Smooth muscle cell (in vitro differentiated cells): ENCODE results near the gene TAS1R2. TPM values are rescaled to one million over a fixed set of nuclear protein-coding genes. Genes with fewer than 3 reads are reported as not detected.

Experiments used
- DNase-seq: peaks from one replicate; lab custom pipeline; 2025; ENCODE audit not compliant: unreplicated experiment; lab: John Stamatoyannopoulos, UW
- H2AFZ ChIP-seq: fragments of 200-600 bp; sonication (generic); 2 replicates; pipeline ENCODE4 v1.6.0; 2016; ENCODE audit warnings: antibody characterized with exemption, low read depth, mild to moderate bottlenecking
- H3F3A ChIP-seq: fragments of 200-600 bp; sonication (generic); 2 replicates; pipeline ENCODE4 v1.6.0; 2017; ENCODE audit warnings: antibody characterized with exemption, low read depth
- H3K27ac ChIP-seq: fragments of 200-600 bp; sonication (generic); 2 replicates; pipeline ENCODE4 v1.5.1; 2016; ENCODE audit warnings: low read depth, mild to moderate bottlenecking
- H3K27me3 ChIP-seq: fragments of 200-600 bp; sonication (generic); 2 replicates; pipeline ENCODE4 v1.6.1; 2016; ENCODE audit warnings: low read depth, mild to moderate bottlenecking
- H3K36me3 ChIP-seq: fragments of 200-600 bp; sonication (generic); 2 replicates; pipeline ENCODE4 v1.5.1; 2016; ENCODE audit warnings: low read depth
- H3K4me1 ChIP-seq: fragments of 200-600 bp; sonication (generic); 2 replicates; pipeline ENCODE4 v1.5.1; 2016; ENCODE audit warnings: low read depth
- H3K4me2 ChIP-seq: fragments of 200-600 bp; sonication (generic); 2 replicates; pipeline ENCODE4 v1.6.0; 2016; ENCODE audit warnings: mild to moderate bottlenecking
- H3K4me3 ChIP-seq: fragments of 200-600 bp; sonication (generic); 2 replicates; pipeline ENCODE4 v1.5.1; 2016; ENCODE audit warnings: mild to moderate bottlenecking
- H3K79me2 ChIP-seq: fragments of 200-600 bp; sonication (generic); 2 replicates; pipeline ENCODE4 v1.6.0; 2016; ENCODE audit warnings: low read depth, mild to moderate bottlenecking
- H3K9ac ChIP-seq: fragments of 200-600 bp; sonication (generic); 2 replicates; pipeline ENCODE4 v1.6.0; 2016; ENCODE audit warnings: low read depth
- H3K9me3 ChIP-seq: fragments of 200-600 bp; sonication (generic); replicated peaks from 2 replicates; pipeline ENCODE4 v1.5.1; 2016; ENCODE audit warnings: low read depth
- H4K20me1 ChIP-seq: fragments of 200-600 bp; sonication (generic); 2 replicates; pipeline ENCODE4 v1.6.0; 2016; ENCODE audit warnings: low read depth
- CTCF ChIP-seq: fragments of 200-600 bp; sonication (generic); IDR thresholded peaks from 2 replicates; pipeline ENCODE4 v1.5.1; 2017; ENCODE audit warnings: borderline replicate concordance, mild to moderate bottlenecking, antibody characterized with exemption; ENCODE audit not compliant: insufficient read depth, poor library complexity, severe bottlenecking
- WGBS: methylation state at CpG from one replicate; pipeline ENCODE4 v1.1.7; 2016; ENCODE audit warnings: low lambda C conversion rate; 5-methylcytosine and 5-hydroxymethylcytosine counted together
- polyA plus RNA-seq: library from polyadenylated mRNA; unstranded; fragments of >200 nt; fragmentation: Nextera tagmentation; extraction: Ambion mirVana; gene quantifications from 2 replicates; pipeline ENCODE4 v1.2.1, GENCODE V29; 2016
- total RNA-seq: library from RNA; depleted of rRNA; stranded (reverse); fragments of >200 nt; gene quantifications from 2 replicates; pipeline ENCODE4 v1.2.3, GENCODE V29; 2014

Gene TAS1R2
- total RNA-seq: not detected in 2 replicates
- polyA plus RNA-seq: not detected in 2 replicates

- Histone ChIP-seq H3K9ac (no peak within 1 kb of the TSS), H3K79me2 (no peaks in the 10 kb centered on the region)
- 81% methylated on average over 4 of the region's 4 CpGs for WGBS
These were observed at the start of gene TAS1R2 for GRCh38 chr1:18859560-18859959. TAS1R2 (minus strand) TSS chr1:18859660; CDS start chr1:18859660, 0 bp downstream.

GRCh38 chr1:18907917-18908845, 48.7 kb upstream of the TAS1R2 start:
- H3K4me1 ChIP-seq: peaks cover 3% of the 10 kb centered on the region
- no peak overlapping the region for H3K4me2 ChIP-seq
- no peaks in the 10 kb centered on the region for H3K9me3 ChIP-seq
- H4K20me1 ChIP-seq: peaks cover 27% of the 10 kb centered on the region
- no peak overlapping the region for H3K9ac ChIP-seq
- no peak for DNase-seq
- no peak for TF ChIP-seq CTCF
- H3K79me2 ChIP-seq: peaks cover 7% of the 10 kb centered on the region
- no peak overlapping the region for H3K27ac ChIP-seq
- no peak overlapping the region for H2AFZ ChIP-seq
- H3K27me3 ChIP-seq: no peaks in the 10 kb centered on the region
- H3K4me3 ChIP-seq: no peak overlapping the region
- WGBS: 88% methylated on average over 22 of the region's 22 CpGs
- H3F3A ChIP-seq: peaks cover 6% of the 10 kb centered on the region
- H3K36me3 ChIP-seq: no peaks in the 10 kb centered on the region

More at GRCh38 chr1:18859560-18859959, at the start of gene TAS1R2:
- Histone ChIP-seq H3K36me3 (no peaks in the 10 kb centered on the region), H3K27ac (no peak within 1 kb of the TSS), H3K27me3 (peaks cover 7% of the 10 kb centered on the region), H4K20me1 (no peaks in the 10 kb centered on the region), H3K9me3 (no peaks in the 10 kb centered on the region), H3K4me2 (no peak within 1 kb of the TSS), H2AFZ (no peak within 1 kb of the TSS), H3K4me1 (no peaks in the 10 kb centered on the region), H3F3A (no peaks in the 10 kb centered on the region), H3K4me3 (no peak within 1 kb of the TSS)
- no peak for TF ChIP-seq CTCF
- no peak for DNase-seq

- no peaks in the 10 kb centered on the region for H3K9me3 ChIP-seq
- no peak overlapping the region for H3K4me3 ChIP-seq
- WGBS: 77% methylated on average over 16 of the region's 16 CpGs
- peak; percentile 13 for DNase-seq
- no peak overlapping the region for H3K9ac ChIP-seq
- H3K27ac ChIP-seq: no peak overlapping the region
- peaks cover 10% of the 10 kb centered on the region for H3F3A ChIP-seq
- H3K79me2 ChIP-seq: peaks cover 1% of the 10 kb centered on the region
- TF ChIP-seq CTCF: peak; percentile 88
- peaks cover 7% of the 10 kb centered on the region for H3K4me1 ChIP-seq
- H3K4me2 ChIP-seq: no peak overlapping the region
- no peaks in the 10 kb centered on the region for H3K36me3 ChIP-seq
- H3K27me3 ChIP-seq: no peaks in the 10 kb centered on the region
- H2AFZ ChIP-seq: no peak overlapping the region
- peaks cover 18% of the 10 kb centered on the region for H4K20me1 ChIP-seq
These were observed 47.8 kb upstream of the TAS1R2 start for GRCh38 chr1:18907021-18907916.
